Measurements from ENCODE around the gene FARP2.

- TF ChIP-seq TEAD4 (IDR thresholded peaks at IDR 0.05; ENCODE audit: borderline replicate concordance, insufficient read depth): no peak
- no peak for TF ChIP-seq CTCF (IDR thresholded peaks at IDR 0.05)
- TF ChIP-seq PBX3 (IDR thresholded peaks at IDR 0.05): no peak
- TF ChIP-seq RAD21 (IDR thresholded peaks at IDR 0.05; ENCODE audit: low read length): no peak
- no peak for TF ChIP-seq NRF1 (IDR thresholded peaks at IDR 0.05; ENCODE audit: low read depth, low read length)
- no peak for TF ChIP-seq POLR2AphosphoS5 (IDR thresholded peaks at IDR 0.05; ENCODE audit: low read depth, low read length)
- TF ChIP-seq SMC3 (IDR thresholded peaks at IDR 0.05; ENCODE audit: low read depth, low read length): no peak
- TF ChIP-seq GABPA (IDR thresholded peaks at IDR 0.05; ENCODE audit: low read depth): no peak
- TF ChIP-seq SIN3A (IDR thresholded peaks at IDR 0.05; ENCODE audit: borderline replicate concordance, low read depth, low read length): no peak
- no peak for TF ChIP-seq EP300 (IDR thresholded peaks at IDR 0.05; ENCODE audit: borderline replicate concordance in 1 of 2, low read depth in 1 of 2, low read length in 1 of 2)
- no peak for TF ChIP-seq USF1 (IDR thresholded peaks at IDR 0.05; ENCODE audit: borderline replicate concordance, low read depth)
- no peak for TF ChIP-seq MEF2A (IDR thresholded peaks at IDR 0.05; ENCODE audit: borderline replicate concordance, low read depth)
- TF ChIP-seq REST (IDR thresholded peaks at IDR 0.05; ENCODE audit: low read depth, low read length): no peak
These were observed 61.5 kb downstream of the FARP2 start for GRCh38 chr2:241417626-241418025.
